SK-N-MC (cell line): ENCODE results near the gene SMIM24.

Source experiments
- DNase-seq: peaks from one replicate; pipeline ENCODE4 v3.0.0-alpha.2; 2011; ENCODE audit warnings: low read depth, low spot score
- H3K27ac ChIP-seq: fragments of 200-600 bp; sonication (generic); 2 replicates; pipeline ENCODE4 v1.5.1; 2016; ENCODE audit warnings: mixed run types
- H3K36me3 ChIP-seq: fragments of 200-600 bp; sonication (generic); 2 replicates; pipeline ENCODE4 v1.6.1; 2017; ENCODE audit warnings: antibody characterized with exemption, low read length, mixed read lengths; ENCODE audit not compliant: insufficient read depth
- H3K4me3 ChIP-seq: fragments of 200-600 bp; sonication (generic); 2 replicates; pipeline ENCODE4 v1.5.1; 2016
- H3K9ac ChIP-seq: fragments of 200-600 bp; sonication (generic); 2 replicates; pipeline ENCODE4 v1.8.0; 2017; ENCODE audit warnings: mixed run types, mixed read lengths; ENCODE audit not compliant: insufficient read length
- H3K9me3 ChIP-seq: fragments of 200-600 bp; sonication (generic); 2 replicates; pipeline ENCODE4 v1.6.1; 2017; ENCODE audit warnings: low read depth, mild to moderate bottlenecking, antibody characterized with exemption, low read length, moderate library complexity, mixed read lengths
- EZH2 ChIP-seq: fragments of 200-600 bp; sonication (generic); IDR thresholded peaks from one replicate; pipeline ENCODE4 v1.6.1; 2017; ENCODE audit warnings: antibody characterized with exemption
- FOXP2 ChIP-seq: optimal IDR thresholded peaks from 2 replicates; pipeline ENCODE3; 2011; ENCODE audit warnings: mild to moderate bottlenecking, moderate library complexity; ENCODE audit not compliant: insufficient read depth; ENCODE audit errors: extremely low read length, control extremely low read depth
- POLR2AphosphoS5 ChIP-seq: IDR thresholded peaks from 2 replicates; pipeline ENCODE4 v1.6.1; 2012; ENCODE audit warnings: mild to moderate bottlenecking, low read depth, low read length, borderline replicate concordance

SMIM24 gene

DNA sequence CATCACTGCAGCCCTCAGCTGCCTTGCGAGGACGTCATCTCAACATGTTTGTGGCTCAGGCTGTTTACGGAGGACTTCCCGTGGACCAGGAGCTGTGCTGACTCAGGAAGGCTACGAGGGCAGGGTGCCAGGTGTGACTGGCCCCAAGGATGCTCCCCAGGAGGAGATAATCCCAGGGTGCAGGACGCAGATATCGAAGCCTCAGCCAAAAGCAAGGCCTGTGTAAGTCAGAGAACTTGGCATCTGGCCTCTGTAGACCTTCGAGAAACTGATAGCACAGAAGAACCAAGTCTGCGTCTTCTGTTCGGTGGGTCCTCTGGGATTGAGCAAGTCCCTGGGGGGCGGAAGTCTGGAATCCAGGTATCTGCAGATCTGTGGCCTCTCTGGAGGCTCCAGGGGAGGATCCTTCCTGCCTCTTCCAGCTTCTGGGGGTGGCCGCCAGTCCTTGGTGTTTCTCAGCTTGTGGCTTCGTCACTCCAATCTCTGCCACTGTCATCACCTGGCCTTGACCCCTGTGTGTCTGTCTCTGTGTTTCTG lies 22.8 kb upstream of the SMIM24 start:
- TF ChIP-seq EZH2, result no peak
- no peak for TF ChIP-seq FOXP2
- no peak for TF ChIP-seq POLR2AphosphoS5
- DNase-seq, result no peak
- H3K36me3 ChIP-seq, result no peaks in the 10 kb centered on the region
- H3K9me3 ChIP-seq, result no peaks in the 10 kb centered on the region
- no peak overlapping the region for H3K4me3 ChIP-seq
- no peak overlapping the region for H3K9ac ChIP-seq
- H3K27ac ChIP-seq, result no peak overlapping the region

DNA sequence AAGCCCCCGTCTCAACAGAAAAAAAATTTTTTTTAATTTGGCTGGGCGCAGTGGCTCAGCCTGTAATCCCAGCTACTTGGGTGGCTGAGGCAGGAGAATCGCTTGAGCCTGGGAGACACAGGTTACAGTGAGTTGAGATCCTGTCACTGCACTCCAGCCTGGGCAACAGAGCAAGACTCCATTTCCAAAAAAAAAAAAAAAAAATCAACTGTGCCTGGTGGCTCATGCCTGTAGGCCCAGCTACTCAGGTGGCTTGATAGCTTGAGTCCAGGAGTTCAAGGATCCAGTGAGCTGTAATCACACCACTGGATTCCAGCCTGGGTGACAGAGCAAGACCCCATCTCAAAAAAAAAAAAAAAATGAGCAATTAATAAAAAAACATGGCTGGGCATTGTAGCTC lies 21.5 kb upstream of the SMIM24 start:
- Histone ChIP-seq H3K9ac (no peak overlapping the region), H3K27ac (no peak overlapping the region), H3K4me3 (no peak overlapping the region), H3K9me3 (no peaks in the 10 kb centered on the region), H3K36me3 (peaks cover 4% of the 10 kb centered on the region; the same call in 1 of the 2 replicates)
- TF ChIP-seq POLR2AphosphoS5 (no peak), EZH2 (no peak), FOXP2 (no peak)
- DNase-seq, result no peak

DNA sequence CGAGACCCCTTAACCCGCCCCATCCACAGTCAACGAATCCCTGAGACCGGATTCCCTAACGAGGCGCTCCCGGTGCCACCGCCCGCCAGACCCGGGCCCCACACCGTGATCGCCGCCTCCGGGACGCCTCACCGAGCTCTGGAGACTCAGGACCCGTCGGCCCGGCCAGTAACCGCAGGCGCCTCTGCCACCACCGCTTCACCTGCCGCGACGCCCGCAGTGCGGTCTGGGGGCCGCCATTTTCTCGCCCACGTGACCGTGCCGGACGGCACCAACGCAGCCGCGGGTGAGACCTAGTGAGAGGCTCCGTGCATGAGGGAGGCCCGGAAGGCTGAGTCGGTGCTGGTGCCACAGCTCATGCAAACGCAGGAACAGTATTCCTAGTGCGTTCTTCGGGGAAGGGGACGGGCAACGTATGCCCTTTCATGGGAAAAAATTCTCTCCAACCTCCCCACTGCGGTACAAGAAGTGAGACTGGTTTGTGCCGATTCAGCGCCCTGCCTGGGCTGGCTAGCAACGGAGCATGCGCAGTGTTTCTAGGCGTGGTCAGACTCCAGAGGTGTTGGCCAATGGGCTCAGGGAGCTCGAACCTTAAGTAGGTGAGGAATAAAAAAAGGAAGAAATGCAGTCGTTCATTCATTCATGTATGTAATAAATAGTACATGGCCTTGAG lies 20.2 kb upstream of the SMIM24 start, which contains the start of gene DOHH:
DOHH (minus strand) TSS at position 246 of the 673 bp plus-strand sequence. CDS start 3,860 bp downstream, outside the sequence.
- no peaks in the 10 kb centered on the region for H3K9me3 ChIP-seq
- H3K9ac ChIP-seq, result peak within 1 kb of the TSS; percentile 100
- DNase-seq, result peak; percentile 96
- TF ChIP-seq FOXP2 (peak; percentile 12), EZH2 (no peak), POLR2AphosphoS5 (peak; percentile 83)
- H3K4me3 ChIP-seq, result peak within 1 kb of the TSS; percentile 97
- peaks cover 11% of the 10 kb centered on the region; the same call in 1 of the 2 replicates for H3K36me3 ChIP-seq
- peak within 1 kb of the TSS; percentile 100 for H3K27ac ChIP-seq

DNA sequence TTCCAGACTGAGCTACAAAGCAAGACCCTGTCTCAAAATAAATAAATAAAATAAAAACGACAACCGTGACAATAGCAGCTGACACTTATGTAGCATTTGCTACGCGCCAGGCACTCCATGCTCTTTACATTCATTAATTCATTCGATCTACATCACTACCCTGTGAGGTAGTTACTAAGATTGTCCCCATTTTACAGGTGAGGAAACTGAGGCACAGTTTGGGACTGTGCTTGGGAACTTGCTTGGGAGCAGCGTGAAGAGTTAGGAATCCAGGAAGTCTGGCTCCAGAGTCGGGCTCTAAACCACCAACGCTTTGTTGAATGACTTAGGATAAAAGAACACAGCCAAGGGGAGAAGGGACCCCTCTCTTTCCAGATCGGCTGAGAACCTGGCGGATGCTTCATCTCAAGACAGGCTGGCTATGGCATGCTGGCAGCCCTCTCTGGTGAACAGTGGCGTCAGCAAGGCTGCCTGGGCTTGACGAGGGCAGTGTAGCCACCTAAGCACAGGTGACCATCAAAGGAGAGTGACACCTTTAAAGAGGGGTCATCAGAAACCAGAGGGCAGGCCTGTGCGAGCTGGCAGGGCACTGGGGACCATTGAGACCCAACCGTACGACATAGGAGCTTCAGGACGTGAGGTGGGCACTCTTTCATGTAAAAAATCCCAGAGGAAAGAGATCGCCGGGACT lies 19.6 kb upstream of the SMIM24 start:
- H3K9me3 ChIP-seq, result no peaks in the 10 kb centered on the region
- H3K36me3 ChIP-seq, result peaks cover 11% of the 10 kb centered on the region; the same call in 1 of the 2 replicates
- peak overlapping the region; percentile 97 for H3K4me3 ChIP-seq
- no peak for DNase-seq
- peak overlapping the region; percentile 100 for H3K9ac ChIP-seq
- TF ChIP-seq FOXP2 (no peak), POLR2AphosphoS5 (no peak), EZH2 (no peak)
- peak overlapping the region; percentile 100 for H3K27ac ChIP-seq

DNA sequence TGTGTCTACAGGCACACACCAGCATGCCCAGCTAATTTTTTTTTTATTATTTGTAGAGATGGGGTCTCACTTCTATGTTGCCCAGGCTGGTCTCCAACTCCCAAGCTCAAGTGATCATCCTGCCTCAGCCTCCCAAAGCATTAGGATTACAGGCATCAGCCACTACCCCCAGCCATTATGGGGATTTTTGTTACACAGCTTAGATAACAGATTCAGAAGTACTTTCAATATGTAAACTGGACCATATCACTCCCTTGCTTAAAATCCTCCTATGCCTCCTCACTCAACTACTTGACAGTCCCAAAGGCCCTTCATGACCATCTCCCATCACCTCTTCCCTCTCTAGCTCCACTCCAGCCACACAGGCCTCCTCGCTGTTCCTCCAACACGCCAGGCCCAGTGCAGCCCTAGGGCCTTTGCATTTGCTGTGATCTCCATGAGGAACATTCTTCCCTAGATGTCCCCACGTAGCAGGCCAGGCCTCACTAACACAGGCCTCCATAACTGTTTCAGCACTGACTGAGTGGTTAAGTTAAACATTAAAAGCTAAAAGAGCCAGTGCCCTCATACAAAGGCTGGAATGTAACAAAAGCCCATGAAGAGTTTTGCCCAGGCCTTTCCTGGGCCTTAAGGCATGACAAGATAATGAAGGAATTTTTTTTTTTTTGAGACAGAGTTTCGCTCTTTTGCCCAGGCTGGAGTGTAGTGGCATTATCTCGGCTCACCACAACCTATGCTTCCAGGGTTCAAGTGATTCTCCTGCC lies 17.6 kb upstream of the SMIM24 start:
- Histone ChIP-seq H3K9me3 (no peaks in the 10 kb centered on the region), H3K4me3 (no peak overlapping the region), H3K36me3 (peaks cover 16% of the 10 kb centered on the region; the same call in 1 of the 2 replicates), H3K9ac (no peak overlapping the region), H3K27ac (no peak overlapping the region)
- no peak for DNase-seq
- no peak for TF ChIP-seq EZH2
- no peak for TF ChIP-seq POLR2AphosphoS5
- no peak for TF ChIP-seq FOXP2

DNA sequence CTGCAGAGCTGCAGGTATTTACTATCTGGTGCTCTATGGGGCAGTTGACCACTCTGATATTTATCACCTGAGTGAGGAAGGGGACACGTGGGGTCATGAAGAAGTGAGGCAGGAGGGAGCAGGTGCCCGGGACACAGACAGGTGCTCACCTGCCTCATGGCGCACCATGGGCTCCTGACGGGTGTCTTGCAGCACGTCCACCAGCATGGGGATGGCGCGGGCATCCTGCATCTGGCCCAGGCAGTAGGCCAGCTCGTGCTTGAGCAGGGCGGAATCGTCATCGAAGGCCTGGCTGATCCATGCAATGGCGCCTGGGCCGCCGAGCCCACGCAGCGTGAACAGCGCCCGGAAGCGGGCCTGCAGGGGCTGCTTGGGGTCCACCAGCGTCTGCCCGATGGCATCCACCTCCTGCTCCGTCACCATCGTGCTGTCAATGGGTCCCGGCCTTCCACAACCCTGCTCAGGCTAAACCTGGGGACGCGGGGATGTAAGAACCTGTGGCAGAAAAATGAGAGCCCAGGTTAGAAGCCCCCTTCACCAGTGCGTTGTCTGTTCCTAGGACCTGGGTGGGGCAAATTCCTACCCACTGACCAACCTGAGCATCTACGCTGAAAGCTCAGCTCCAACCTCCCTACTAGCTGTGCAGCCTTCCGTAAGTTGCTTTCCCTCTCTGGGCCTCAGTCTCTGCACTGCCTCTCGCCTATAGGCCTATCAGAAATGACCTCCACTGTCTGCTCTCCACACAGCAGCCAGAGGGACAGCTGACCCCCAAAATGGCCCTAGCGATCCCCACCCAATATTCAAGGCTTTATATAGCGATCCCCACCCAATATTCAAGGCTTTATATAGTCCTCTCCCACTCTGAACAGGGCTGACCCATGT lies 16.3 kb upstream of the SMIM24 start:
- no peak overlapping the region for H3K9ac ChIP-seq
- no peaks in the 10 kb centered on the region for H3K9me3 ChIP-seq
- peaks cover 23% of the 10 kb centered on the region; the same call in 1 of the 2 replicates for H3K36me3 ChIP-seq
- H3K4me3 ChIP-seq, result no peak overlapping the region
- DNase-seq, result no peak
- TF ChIP-seq POLR2AphosphoS5 (no peak), FOXP2 (no peak), EZH2 (no peak)
- H3K27ac ChIP-seq, result no peak overlapping the region

DNA sequence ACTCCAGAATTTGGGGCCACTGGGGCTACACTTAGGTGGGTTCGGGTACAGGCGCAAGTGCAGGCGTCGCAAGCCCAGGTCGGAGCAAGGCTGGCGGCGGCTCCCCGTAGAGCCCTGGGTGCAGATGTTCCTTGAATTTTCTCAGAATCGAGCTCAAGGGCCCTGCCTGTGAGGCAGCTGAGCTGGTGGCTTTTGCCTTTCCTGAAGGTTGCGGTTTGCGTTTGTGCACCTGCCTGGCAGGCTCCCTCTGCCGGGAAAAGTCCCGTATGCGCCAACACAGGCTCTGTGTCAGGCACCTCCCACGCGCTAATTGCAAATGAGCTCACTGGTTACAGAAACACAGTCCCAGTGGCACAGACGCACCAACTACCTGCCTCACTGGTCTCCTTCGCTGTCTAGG lies 14.2 kb upstream of the SMIM24 start:
- H3K4me3 ChIP-seq, result no peak overlapping the region
- H3K27ac ChIP-seq, result no peak overlapping the region
- no peak overlapping the region for H3K9ac ChIP-seq
- H3K9me3 ChIP-seq, result no peaks in the 10 kb centered on the region
- no peak for DNase-seq
- TF ChIP-seq POLR2AphosphoS5, result no peak
- TF ChIP-seq FOXP2, result no peak
- TF ChIP-seq EZH2, result no peak
- H3K36me3 ChIP-seq, result peaks cover 25% of the 10 kb centered on the region; the same call in 1 of the 2 replicates
